ENCODE measurements around the gene HERC2. TPM values are rescaled to one million over a fixed set of nuclear protein-coding genes. Genes with fewer than 3 reads are reported as not detected.

HERC2 gene
- total and polyA plus RNA-seq, 7 donors = 23.9 to 59.7 (median 41.1) TPM

- no peaks in the 10 kb centered on the region for H3K9me3 ChIP-seq
- DNase-seq (no peak), ATAC-seq (no peak)
- intact Hi-C loops (cut with DNase I) = no loop called here
- H3K4me3 ChIP-seq = no peak overlapping the region
- TF ChIP-seq CTCF (IDR thresholded peaks at IDR 0.05) = no peak
- no peaks in the 10 kb centered on the region for H3K27me3 ChIP-seq (ENCODE audit: insufficient read depth in 3 of 3, low read length in 2 of 3)
- peaks cover 4 to 15% of the 10 kb centered on the region in 2 donors for H3K36me3 ChIP-seq (ENCODE audit: insufficient read depth in 1 of 2, low read depth in 1 of 2)
- WGBS, 3 donors = 91 to 94% (median 94%) methylated on average over 3 of the region's 3 CpGs
- H3K4me1 ChIP-seq = peaks cover 4% of the 10 kb centered on the region
- no peak overlapping the region for H3K27ac ChIP-seq
Measured at GRCh38 chr15:28286031-28286430, 35.9 kb downstream of the HERC2 start.

- Histone ChIP-seq H3K4me3 (no peak overlapping the region), H3K4me1 (peaks cover 4% of the 10 kb centered on the region), H3K9me3 (no peaks in the 10 kb centered on the region), H3K27ac (no peak overlapping the region), H3K27me3 (ENCODE audit: insufficient read depth in 3 of 3, low read length in 2 of 3) (no peaks in the 10 kb centered on the region), H3K36me3 (ENCODE audit: insufficient read depth in 1 of 2, low read depth in 1 of 2) (peaks cover 0 to 22% of the 10 kb centered on the region in 2 donors)
- no peak for ATAC-seq
- TF ChIP-seq CTCF (IDR thresholded peaks at IDR 0.05) = no peak
- no peak for DNase-seq
- intact Hi-C loops (cut with DNase I) = no loop called here
- WGBS, 3 donors = 97% methylated on average over 7 of the region's 7 CpGs
Measured at GRCh38 chr15:28281876-28282275, 40.1 kb downstream of the HERC2 start.

DNA sequence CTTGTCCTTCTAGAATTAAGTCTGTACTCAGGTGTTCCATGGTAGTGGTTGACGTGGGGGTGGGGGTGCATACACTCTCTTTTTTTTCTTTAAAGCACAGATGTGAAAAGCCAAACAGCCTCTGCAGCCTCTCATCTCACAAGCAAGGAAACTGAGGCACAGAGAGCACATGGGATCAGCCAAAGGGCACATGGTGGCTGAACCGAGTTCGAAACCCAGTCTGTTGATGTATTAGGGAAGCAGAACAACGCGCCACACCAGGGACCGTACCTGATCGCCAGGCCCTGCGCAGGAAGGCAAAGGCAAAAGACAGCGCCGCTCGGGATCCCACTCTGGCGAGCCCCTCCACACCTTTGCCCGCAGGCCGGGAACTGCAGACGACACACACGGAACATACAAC, 47.3 kb downstream of the HERC2 start:
- H3K9me3 ChIP-seq = no peaks in the 10 kb centered on the region
- intact Hi-C loops (cut with DNase I) = no loop called here
- ATAC-seq = no peak
- WGBS, 3 donors = 97 to 99% (median 98%) methylated on average over 16 of the region's 16 CpGs
- H3K4me1 ChIP-seq = no peaks in the 10 kb centered on the region
- no peak overlapping the region for H3K4me3 ChIP-seq
- no peak for TF ChIP-seq CTCF (IDR thresholded peaks at IDR 0.05)
- DNase-seq = no peak
- no peaks in the 10 kb centered on the region for H3K27me3 ChIP-seq (ENCODE audit: insufficient read depth in 3 of 3, low read length in 2 of 3)
- no peak overlapping the region for H3K27ac ChIP-seq
- H3K36me3 ChIP-seq (ENCODE audit: insufficient read depth in 1 of 2, low read depth in 1 of 2) = peaks cover 0 to 74% of the 10 kb centered on the region in 2 donors

DNA sequence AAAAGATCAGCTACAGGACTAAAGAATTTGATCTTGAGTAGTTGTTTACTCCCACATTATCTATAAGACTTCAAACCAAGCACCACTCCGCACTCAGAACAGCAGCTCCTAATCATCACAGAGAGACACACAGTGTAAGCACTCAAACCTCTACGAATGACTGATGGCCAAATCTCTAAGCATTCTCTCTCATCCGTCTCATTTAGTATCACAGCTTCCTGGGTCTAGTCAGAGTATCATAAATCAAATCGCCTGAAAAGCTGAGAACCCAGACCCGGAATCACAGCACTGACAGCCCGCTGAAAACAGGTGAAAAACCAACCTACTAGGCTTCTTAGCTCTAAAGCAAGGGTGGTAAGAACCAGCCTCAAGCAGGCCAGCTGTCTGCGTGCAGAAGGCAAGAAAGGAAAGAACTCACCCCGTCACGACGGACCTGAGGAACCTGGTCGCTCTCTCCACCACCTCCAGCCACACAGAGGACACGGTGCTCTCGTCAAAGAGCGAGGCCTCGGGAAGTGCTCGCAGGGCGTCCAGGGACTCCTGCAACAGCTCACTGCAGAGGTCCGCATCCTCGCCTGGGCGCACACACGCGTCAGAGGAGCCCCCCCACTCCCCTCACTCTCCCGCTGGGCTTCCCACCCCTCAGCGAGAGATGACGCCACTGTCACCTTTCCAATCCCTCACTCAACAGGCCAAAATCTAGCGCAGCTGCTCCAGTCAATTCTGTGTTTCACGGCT, 47.9 kb downstream of the HERC2 start:
- H3K4me3 ChIP-seq = no peak overlapping the region
- no peak for TF ChIP-seq CTCF (IDR thresholded peaks at IDR 0.05)
- no peak for DNase-seq
- no peaks in the 10 kb centered on the region for H3K9me3 ChIP-seq
- WGBS, 3 donors = 83 to 87% (median 85%) methylated on average over 27 of the region's 27 CpGs
- intact Hi-C loops (cut with DNase I) = no loop called here
- no peaks in the 10 kb centered on the region for H3K27me3 ChIP-seq (ENCODE audit: insufficient read depth in 3 of 3, low read length in 2 of 3)
- H3K36me3 ChIP-seq (ENCODE audit: insufficient read depth in 1 of 2, low read depth in 1 of 2) = peaks cover 0 to 77% of the 10 kb centered on the region in 2 donors
- no peaks in the 10 kb centered on the region for H3K4me1 ChIP-seq
- no peak for ATAC-seq
- no peak overlapping the region for H3K27ac ChIP-seq

DNA sequence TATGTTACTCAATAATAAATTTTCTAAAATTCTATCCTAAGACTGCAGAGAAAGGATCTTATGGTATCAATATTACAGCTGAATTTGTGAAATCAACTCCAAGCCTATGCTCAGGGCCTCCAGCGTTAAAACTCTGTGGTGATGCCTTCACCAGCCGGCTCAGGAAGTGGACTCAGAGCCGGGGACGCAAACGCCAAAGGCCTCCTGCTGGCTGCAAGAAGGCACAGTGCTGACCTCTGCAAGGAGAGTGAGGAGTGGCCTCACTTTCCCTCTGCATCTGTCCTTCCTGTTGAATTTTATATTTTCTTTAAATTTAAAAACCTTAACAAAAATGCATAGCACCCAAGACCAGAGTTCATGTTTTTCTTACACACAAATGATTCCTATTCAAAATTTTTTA, 48.5 kb downstream of the HERC2 start:
- ATAC-seq = no peak

More for the DNA sequence above, 48.5 kb downstream of the HERC2 start:
- Histone ChIP-seq H3K4me1 (no peaks in the 10 kb centered on the region), H3K27ac (no peak overlapping the region), H3K36me3 (ENCODE audit: insufficient read depth in 1 of 2, low read depth in 1 of 2) (peaks cover under 1 to 77% of the 10 kb centered on the region in 2 donors), H3K9me3 (no peaks in the 10 kb centered on the region), H3K4me3 (no peak overlapping the region), H3K27me3 (ENCODE audit: insufficient read depth in 3 of 3, low read length in 2 of 3) (no peaks in the 10 kb centered on the region)
- TF ChIP-seq CTCF (IDR thresholded peaks at IDR 0.05) = no peak
- 40 to 65% (median 50%) methylated on average over 5 of the region's 5 CpGs for WGBS, 3 donors
- intact Hi-C loops (cut with DNase I) = no loop called here
- DNase-seq = no peak

All from psoas muscle (tissue), 8 donors.